ENCODE results near the gene GALNS.

DNA sequence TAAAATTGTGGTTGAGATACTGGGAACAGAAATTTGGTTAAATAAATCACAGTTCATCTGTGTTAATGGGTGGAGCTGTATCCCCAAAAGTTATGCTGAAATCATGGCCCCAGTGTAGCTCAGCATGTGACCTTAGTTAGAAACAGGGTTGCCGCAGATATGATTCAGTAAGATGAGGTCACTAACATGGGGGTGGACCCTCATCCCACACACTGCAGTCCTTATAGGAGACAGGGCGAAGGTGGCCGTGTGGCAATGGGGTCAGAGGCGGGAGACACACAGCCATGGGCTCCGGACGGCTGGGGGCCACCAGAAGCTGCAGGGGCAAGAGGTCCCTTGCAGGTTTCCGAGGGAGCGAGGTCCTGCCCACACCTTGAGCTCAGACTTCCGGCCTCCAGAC is 10.7 kb downstream of the GALNS start:
- TF ChIP-seq FOSL1 (IDR thresholded peaks at IDR 0.05; ENCODE audit: insufficient read depth, low read depth, low read length) = no peak
- TF ChIP-seq MAFK (IDR thresholded peaks at IDR 0.05; ENCODE audit: low read depth, low read length) = no peak
- TF ChIP-seq, protein P1, sequence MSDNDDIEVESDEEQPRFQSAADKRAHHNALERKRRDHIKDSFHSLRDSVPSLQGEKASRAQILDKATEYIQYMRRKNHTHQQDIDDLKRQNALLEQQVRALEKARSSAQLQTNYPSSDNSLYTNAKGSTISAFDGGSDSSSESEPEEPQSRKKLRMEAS (IDR thresholded peaks at IDR 0.05) = no peak
- no peak for TF ChIP-seq TEAD4 (IDR thresholded peaks at IDR 0.05; ENCODE audit: low read depth, low read length)
- no peak for TF ChIP-seq TAF1 (IDR thresholded peaks at IDR 0.05; ENCODE audit: low read depth, low read length)
